ENCODE measurements around the gene ALG14. TPM values are rescaled to one million over a fixed set of nuclear protein-coding genes. Genes with fewer than 3 reads are reported as not detected.

The ALG14 gene
- total and polyA plus RNA-seq, 10 of the 15 experiments (the other 5 are each of a cell fraction or from before 2014, with no cell fraction given), result 2.6 to 19.2 (median 7.5) TPM

- 82% methylated on average over 1 of the region's 1 CpG for WGBS (ENCODE audit: insufficient coverage, insufficient replicate concordance, low lambda C conversion rate, missing lambda C conversion rate)
- no peak for FAIRE-seq
- TF ChIP-seq ZBED1 (IDR thresholded peaks at IDR 0.05; ENCODE audit: borderline replicate concordance) (no peak), ZNF592 (IDR thresholded peaks at IDR 0.05) (no peak), SIX5 (IDR thresholded peaks at IDR 0.05; ENCODE audit: low read depth, low read length, severe bottlenecking) (no peak), WRNIP1 (IDR thresholded peaks at IDR 0.05; ENCODE audit: borderline replicate concordance, low read depth, low read length) (no peak), SMAD5 (IDR thresholded peaks at IDR 0.05; ENCODE audit: low read depth) (no peak), EP300 (IDR thresholded peaks at IDR 0.05; ENCODE audit: borderline replicate concordance in 1 of 2, control insufficient read depth in 1 of 2, low read depth in 2 of 2, low read length in 2 of 2) (no peak), CEBPZ (IDR thresholded peaks at IDR 0.05; ENCODE audit: low read depth, low read length) (no peak), NKRF (conservative IDR thresholded peaks at IDR 0.05) (no peak), CREM (IDR thresholded peaks at IDR 0.05; ENCODE audit: low read depth) (no peak), RELB (IDR thresholded peaks at IDR 0.05; ENCODE audit: low read depth) (no peak), IRF5 (IDR thresholded peaks at IDR 0.05; ENCODE audit: borderline replicate concordance) (no peak)
Measured at GRCh38 chr1:95080879-95081278, 8.1 kb upstream of the ALG14 start.

More at GRCh38 chr1:95080879-95081278, 8.1 kb upstream of the ALG14 start:
- intact Hi-C loops (cut with micrococcal nuclease; ENCODE audit: unreplicated experiment) (no loop called here), in situ Hi-C loops (cut with MboI) (loop anchor here (5.0 kb wide), 1 partner anchor 156 kb away; no protein-coding TSS in a partner anchor)
- H2AFZ ChIP-seq (ENCODE audit: control insufficient read depth, low read depth, low read length), result no peak overlapping the region
- no peak for ATAC-seq
- no peaks in the 10 kb centered on the region for H3K79me2 ChIP-seq (ENCODE audit: control insufficient read depth, insufficient read depth, low read length)
- peaks cover 0 to 2% of the 10 kb centered on the region in 2 experiments; a peak in 1 of 4 replicates for H3K27me3 ChIP-seq (replicated peaks in 1 of 2; ENCODE audit: control insufficient read depth in 2 of 2, insufficient read depth in 2 of 2, low read length in 1 of 2)
- no peak overlapping the region for H3K27ac ChIP-seq (ENCODE audit: control insufficient read depth, insufficient read depth)
- ChIA-PET POLR2A (no interaction called here), RAD21 (ENCODE audit: unreplicated experiment) (no interaction called here), SMC1A (ENCODE audit: uncharacterized antibody, unreplicated experiment) (interaction anchor here (1.1 kb wide), 1 partner anchor 153 kb away, joined by 4 read pairs; the partner anchor contains the start of gene RWDD3), CTCF (interaction anchor here (2.4 kb wide), 1 partner anchor 153 kb away, joined by 8 read pairs; the partner anchor contains the start of gene RWDD3)
- no peaks in the 10 kb centered on the region for H3K9me3 ChIP-seq (replicated peaks; ENCODE audit: control insufficient read depth, insufficient read depth, low read length)
- no peaks in the 10 kb centered on the region for H4K20me1 ChIP-seq (ENCODE audit: control insufficient read depth, insufficient read depth)
- no peaks in the 10 kb centered on the region for H3K36me3 ChIP-seq (ENCODE audit: control insufficient read depth in 2 of 2, insufficient read depth in 2 of 2, low read length in 1 of 2)
- H3K4me2 ChIP-seq (ENCODE audit: control insufficient read depth, insufficient read depth), result no peak overlapping the region
- DNase-seq (ENCODE audit: low read depth, low spot score), result no peak
- no peak overlapping the region for H3K4me3 ChIP-seq
- no TSS peak for BruUV-seq (replicated peaks)
- H3K4me1 ChIP-seq (ENCODE audit: control insufficient read depth, insufficient read depth, low read length), result no peaks in the 10 kb centered on the region
- no peak overlapping the region for H3K9ac ChIP-seq (ENCODE audit: control insufficient read depth, insufficient read depth, low read length)
